Fibroblast of pulmonary artery (primary cell): ENCODE measurements around the gene DDR2.

Experiments used
- DNase-seq: peaks from one replicate; pipeline ENCODE4 v3.0.0-alpha.2; 2010; ENCODE audit warnings: low read depth
- H3K4me3 ChIP-seq: replicated peaks from 2 replicates; pipeline ENCODE4 v1.5.1; 2011; ENCODE audit warnings: low read depth, mild to moderate bottlenecking, control low read depth, low read length, moderate library complexity
- TF ChIP-seq, protein P1 (sequence below): IDR thresholded peaks from 2 replicates; pipeline ENCODE4 v1.5.1; 2011; ENCODE audit warnings: mild to moderate bottlenecking, control low read depth, low read length, inconsistent platforms; ENCODE audit errors: missing control alignments

The DDR2 gene

DNA sequence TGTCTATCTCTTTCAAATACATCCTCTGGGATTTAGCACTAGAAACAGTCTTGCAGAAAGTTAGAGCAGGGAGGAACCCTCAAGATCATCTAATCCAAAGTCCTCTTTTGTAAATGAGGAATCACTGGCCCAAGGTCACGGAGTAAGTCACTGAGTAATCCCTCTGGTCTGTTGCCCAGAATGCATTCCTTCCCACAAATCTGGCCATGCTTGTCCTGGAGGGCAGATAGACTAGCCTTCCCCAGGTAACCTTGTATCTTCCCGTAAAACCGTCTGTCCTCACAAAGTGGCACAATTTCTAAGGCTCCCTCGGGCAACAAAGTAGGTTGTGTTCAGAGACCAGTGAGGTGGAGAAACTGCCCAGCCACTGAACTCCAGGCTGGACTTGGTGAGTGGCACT, 46.2 kb downstream of the DDR2 start:
- peak; percentile 79 for DNase-seq
- TF ChIP-seq, protein P1, sequence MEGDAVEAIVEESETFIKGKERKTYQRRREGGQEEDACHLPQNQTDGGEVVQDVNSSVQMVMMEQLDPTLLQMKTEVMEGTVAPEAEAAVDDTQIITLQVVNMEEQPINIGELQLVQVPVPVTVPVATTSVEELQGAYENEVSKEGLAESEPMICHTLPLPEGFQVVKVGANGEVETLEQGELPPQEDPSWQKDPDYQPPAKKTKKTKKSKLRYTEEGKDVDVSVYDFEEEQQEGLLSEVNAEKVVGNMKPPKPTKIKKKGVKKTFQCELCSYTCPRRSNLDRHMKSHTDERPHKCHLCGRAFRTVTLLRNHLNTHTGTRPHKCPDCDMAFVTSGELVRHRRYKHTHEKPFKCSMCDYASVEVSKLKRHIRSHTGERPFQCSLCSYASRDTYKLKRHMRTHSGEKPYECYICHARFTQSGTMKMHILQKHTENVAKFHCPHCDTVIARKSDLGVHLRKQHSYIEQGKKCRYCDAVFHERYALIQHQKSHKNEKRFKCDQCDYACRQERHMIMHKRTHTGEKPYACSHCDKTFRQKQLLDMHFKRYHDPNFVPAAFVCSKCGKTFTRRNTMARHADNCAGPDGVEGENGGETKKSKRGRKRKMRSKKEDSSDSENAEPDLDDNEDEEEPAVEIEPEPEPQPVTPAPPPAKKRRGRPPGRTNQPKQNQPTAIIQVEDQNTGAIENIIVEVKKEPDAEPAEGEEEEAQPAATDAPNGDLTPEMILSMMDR = no peak
- H3K4me3 ChIP-seq = no peak overlapping the region

DNA sequence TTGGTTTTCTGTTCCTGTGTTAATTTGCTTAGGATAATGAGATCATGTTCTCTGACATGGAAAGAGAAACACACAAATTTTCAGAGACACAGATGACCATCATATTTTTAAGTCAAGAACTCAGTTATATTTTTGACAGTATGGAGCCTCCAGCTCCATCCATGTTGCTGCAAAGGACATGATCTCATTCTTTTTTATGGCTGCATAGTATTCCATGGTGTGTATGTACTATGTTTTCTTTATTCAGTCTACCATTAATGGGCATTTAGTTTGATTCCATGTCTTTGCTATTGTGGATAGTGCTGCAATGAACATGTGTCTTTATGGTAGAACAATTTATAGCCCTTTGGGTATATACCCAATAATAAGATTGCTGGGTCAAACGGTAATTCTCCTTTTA, 47.0 kb downstream of the DDR2 start:
- DNase-seq = no peak
- no peak overlapping the region for H3K4me3 ChIP-seq
- TF ChIP-seq, protein P1 = no peak

DNA sequence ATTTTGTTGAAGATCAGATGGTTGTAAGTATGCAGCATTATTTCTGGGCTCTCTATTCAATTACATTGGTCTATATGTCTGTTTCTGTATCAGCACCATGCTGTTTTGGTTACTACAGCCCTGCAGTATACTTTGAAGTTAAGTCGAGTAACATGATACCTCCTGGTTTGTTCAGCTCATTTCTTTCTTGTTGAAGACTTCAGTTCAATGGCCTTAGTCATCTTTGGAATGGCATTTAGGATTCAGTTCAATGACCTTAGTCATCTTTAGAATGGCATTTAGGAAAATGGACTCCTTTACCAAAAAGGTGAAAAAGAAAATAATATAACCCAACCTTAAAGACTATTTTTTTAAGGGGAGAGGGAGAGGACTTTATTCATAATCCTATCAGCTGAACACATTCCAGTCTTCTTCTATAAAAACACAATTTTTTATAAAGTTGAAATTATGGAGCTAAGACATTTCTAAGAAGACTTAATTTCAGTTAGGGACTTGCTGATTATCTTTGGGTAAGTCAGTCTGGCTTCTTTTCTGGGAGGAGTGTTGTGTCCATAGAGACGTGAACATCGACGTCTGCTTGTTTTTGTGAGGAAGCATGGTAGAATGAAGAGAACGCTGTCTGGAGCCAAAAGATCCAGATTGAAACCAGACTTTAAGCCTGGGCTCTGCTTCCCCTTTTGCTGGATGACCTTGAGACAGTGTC, 48.3 kb downstream of the DDR2 start:
- DNase-seq = no peak
- no peak overlapping the region for H3K4me3 ChIP-seq
- TF ChIP-seq, protein P1 = no peak

DNA sequence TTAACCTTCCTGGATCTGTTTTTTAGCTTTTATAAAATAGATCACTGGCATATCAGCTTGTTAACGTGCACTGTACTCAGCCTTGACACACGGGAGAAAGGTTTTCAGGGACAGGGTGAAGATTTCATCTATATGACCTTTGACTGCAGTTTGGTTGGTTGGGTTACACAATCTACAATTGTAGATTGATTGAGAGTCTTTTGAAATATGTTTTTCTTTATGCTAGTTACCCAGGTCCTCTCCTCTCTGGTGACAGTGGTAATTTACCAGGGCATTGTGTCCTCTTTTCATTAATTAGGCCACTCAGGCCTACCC, 48.8 kb downstream of the DDR2 start:
- TF ChIP-seq, protein P1 = no peak
- no peak for DNase-seq
- H3K4me3 ChIP-seq = no peak overlapping the region

DNA sequence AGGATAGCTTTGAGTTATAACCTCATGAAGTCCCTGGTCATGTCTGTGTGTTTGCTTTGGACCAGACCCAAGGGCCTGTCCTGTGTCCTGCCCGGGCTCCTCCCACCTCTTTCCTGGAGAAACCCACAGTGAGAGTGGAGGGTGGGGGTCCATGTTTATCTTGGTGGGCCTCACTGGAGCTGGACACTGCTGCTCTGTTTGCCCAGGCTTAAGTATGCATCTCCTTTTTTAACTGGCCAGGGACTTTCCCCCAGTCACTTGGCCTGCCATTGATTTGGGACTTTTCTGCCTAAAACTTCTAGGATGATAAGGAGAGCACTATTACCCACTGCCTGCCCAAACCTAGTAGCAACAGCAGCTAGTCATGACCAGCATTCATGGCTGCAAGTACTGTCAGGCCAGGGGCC, 49.8 kb downstream of the DDR2 start:
- TF ChIP-seq, protein P1 = no peak
- no peak for DNase-seq
- no peak overlapping the region for H3K4me3 ChIP-seq

DNA sequence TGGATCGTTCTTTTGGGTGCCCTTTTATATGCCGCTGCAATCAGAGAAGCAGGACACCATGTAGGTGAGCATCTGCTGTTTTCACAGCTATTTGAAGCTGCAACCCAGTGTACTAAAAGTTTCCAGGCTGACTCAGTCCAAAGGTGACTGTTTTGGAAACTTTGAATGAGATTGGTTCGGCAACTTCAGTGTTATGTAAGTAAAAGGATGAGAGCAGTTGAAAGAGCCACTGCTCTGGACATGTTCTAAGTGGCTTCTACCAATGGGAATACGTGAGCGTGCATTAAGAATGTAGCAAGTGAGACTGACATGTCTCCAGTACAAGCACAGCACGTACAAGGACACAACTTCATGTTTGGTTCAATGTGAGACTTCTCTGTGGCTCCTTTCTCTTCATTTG, 55.6 kb downstream of the DDR2 start:
- DNase-seq = no peak

DNA sequence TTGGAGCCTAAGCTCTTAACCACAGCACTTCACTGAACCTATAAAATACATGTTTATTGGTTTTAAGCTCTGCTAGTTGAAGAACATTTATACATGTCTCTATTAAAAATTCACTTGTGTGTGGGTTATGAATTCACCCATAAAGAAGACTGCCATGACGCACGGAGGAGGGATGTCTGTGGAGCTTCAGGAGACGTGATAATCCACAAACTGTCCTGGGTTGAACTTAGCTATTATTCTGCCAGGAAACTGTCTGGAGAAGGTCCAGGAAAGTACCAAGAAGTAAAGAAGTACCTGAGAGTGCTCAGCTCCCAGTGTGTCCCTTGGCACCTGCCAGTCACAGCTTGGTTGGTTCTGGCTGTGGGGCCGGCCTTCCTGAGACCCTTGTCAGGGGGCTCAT, 56.3 kb downstream of the DDR2 start:
- no peak overlapping the region for H3K4me3 ChIP-seq
- TF ChIP-seq, protein P1 = no peak
- DNase-seq = no peak

More for the DNA sequence above, 55.6 kb downstream of the DDR2 start:
- TF ChIP-seq, protein P1 = no peak
- H3K4me3 ChIP-seq = no peak overlapping the region
